Epithelial cell of proximal tubule (primary cell): ENCODE results near the gene MFAP2. TPM values are rescaled to one million over a fixed set of nuclear protein-coding genes. Genes with fewer than 3 reads are reported as not detected.
A peak's percentile ranks its signal among the peaks of the same experiment; 100 is the strongest.

Source experiments
- DNase-seq: peaks from one replicate; pipeline ENCODE4 v3.0.0-alpha.2; 2011; ENCODE audit warnings: low read depth
- H3K4me3 ChIP-seq: 2 replicates; pipeline ENCODE4 v1.5.1; 2011; ENCODE audit warnings: low read depth, mild to moderate bottlenecking, low read length
- total RNA-seq: library from RNA; depleted of rRNA; stranded (reverse); fragments of >200 nt; gene quantifications from 2 replicates; pipeline ENCODE4 v1.2.3, GENCODE V29; 2015
- TF ChIP-seq, protein P1 (sequence below): conservative IDR thresholded peaks from 2 replicates; pipeline ENCODE4 v1.5.1; 2012; ENCODE audit warnings: low read depth, mild to moderate bottlenecking, low read length

MFAP2 gene
- total RNA-seq, 1 donor from 2014 or later = 53.2 TPM

GRCh38 chr1:17023102-17023501 lies 42.7 kb upstream of the MFAP2 start:
- H3K4me3 ChIP-seq = no peak overlapping the region
- TF ChIP-seq, protein P1, sequence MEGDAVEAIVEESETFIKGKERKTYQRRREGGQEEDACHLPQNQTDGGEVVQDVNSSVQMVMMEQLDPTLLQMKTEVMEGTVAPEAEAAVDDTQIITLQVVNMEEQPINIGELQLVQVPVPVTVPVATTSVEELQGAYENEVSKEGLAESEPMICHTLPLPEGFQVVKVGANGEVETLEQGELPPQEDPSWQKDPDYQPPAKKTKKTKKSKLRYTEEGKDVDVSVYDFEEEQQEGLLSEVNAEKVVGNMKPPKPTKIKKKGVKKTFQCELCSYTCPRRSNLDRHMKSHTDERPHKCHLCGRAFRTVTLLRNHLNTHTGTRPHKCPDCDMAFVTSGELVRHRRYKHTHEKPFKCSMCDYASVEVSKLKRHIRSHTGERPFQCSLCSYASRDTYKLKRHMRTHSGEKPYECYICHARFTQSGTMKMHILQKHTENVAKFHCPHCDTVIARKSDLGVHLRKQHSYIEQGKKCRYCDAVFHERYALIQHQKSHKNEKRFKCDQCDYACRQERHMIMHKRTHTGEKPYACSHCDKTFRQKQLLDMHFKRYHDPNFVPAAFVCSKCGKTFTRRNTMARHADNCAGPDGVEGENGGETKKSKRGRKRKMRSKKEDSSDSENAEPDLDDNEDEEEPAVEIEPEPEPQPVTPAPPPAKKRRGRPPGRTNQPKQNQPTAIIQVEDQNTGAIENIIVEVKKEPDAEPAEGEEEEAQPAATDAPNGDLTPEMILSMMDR = no peak
- DNase-seq = no peak

DNA sequence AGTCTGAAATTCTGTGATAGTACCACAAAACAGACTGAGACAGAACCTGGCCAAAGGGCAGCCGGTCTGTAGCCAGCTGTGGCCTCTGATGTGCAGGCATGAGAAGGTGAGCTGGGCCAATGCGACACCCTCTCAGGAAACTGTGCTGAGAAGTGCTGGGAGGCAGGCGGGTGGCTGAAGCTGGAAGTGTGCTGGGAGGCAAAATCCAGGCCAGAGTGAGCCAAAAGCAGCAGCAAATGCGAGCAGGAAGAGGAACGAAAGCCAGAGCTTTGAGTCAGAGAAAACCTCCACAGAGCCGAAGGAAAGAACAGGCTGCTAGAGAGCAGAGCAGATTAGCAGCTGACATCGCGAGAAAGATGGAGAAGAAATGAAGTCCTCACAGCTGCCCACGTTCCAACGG lies 41.5 kb upstream of the MFAP2 start:
- no peak overlapping the region for H3K4me3 ChIP-seq
- TF ChIP-seq, protein P1 = no peak
- no peak for DNase-seq

GRCh38 chr1:17020502-17020901 lies 40.1 kb upstream of the MFAP2 start:
- DNase-seq = no peak
- H3K4me3 ChIP-seq = no peak overlapping the region
- TF ChIP-seq, protein P1 = no peak

DNA sequence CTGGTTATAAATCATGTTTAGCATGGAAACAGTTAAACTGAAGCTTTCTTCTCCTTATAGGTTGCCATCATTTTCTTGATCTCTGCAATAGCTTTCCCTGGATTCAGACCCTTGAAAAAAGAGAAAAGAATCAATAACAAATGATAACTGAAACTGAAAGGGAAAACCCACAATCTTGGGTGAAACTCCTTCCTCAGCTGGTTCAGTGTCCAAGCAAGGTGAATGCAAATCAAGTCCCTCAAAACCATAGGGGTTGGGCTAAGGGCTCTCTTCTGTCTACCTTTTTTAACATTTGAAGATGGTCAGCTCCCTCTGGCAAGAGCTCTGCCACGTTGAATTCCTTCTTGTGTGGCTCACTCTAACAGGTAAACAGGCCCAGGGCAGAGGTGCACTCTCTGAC lies 38.4 kb upstream of the MFAP2 start:
- TF ChIP-seq, protein P1 = no peak

DNA sequence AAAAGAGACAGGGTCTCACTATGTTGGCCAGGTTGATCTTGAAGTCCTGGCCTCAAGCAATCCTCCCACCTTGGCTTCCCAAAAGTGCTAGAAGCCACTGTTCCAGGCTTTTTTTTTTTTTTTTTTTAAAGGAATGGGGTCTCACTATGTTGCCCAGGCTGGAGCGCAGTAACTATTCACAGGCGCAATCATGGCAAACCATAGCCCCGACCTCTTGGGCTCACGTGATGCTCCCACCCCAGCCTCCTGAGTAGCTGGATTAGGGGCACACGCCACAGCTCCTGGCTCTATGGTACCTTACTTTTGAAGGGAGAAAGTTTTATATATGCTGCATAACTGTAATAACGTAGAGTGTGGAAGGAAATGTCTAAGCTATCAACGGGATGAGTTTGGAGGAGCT lies 37.0 kb upstream of the MFAP2 start:
- TF ChIP-seq, protein P1 = no peak
- DNase-seq = no peak
- H3K4me3 ChIP-seq = no peak overlapping the region

More for the DNA sequence above, 38.4 kb upstream of the MFAP2 start:
- DNase-seq = no peak
- no peak overlapping the region for H3K4me3 ChIP-seq

- H3K4me3 ChIP-seq = no peak overlapping the region
- DNase-seq = peak; percentile 13
- TF ChIP-seq, protein P1 = no peak
Measured at GRCh38 chr1:17016317-17016661, 35.9 kb upstream of the MFAP2 start.

- DNase-seq = no peak
- H3K4me3 ChIP-seq = no peak overlapping the region
- TF ChIP-seq, protein P1 = no peak
Measured at GRCh38 chr1:17014671-17015567, 34.5 kb upstream of the MFAP2 start.
